ENCODE results near the gene ACACB.
"Not testable (repeated sequence)": the region's sequence is repeated elsewhere in the genome, so short reads cannot be mapped to it uniquely, and the experiment has no call there.

Gene ACACB

DNA sequence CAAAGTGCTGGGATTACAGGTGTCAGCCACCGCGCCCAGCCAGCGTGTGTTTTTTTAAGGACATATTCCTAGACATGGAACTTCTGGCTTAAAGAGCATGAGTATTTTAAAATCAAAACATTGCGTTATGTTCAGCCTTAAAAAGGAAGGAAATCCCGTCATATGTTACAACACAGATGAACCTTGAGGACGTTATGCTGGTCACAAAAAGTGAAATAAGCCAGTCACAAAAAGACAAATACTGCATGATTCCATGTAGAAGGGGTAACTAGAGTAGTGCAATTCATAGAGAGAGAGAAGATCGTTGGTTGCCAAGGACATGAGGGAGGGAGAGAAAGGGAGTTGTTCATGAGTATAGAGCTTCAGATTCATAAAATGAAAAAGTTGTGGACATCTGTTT lies 53.9 kb downstream of the ACACB start:
- DNase-seq (ENCODE audit: low read depth in 2 of 3, low spot score in 1 of 3), result no peak

DNA sequence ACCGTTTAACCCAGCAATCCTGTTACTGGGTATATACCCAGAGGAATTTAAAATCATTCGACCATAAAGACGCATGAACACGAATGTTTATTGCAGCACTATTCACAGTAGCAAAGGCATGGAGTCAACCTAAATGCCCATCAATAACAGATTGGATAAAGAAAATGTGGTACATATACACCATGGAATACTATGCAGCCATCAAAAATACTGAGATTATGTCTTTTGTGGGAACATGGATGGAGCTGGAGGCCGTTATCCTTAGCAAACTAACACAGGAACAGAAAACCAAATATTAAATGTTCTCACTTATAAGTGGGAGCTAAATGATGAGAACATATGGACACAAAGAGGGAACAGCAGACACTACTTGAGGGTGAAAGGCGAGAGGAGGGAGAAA lies 56.4 kb downstream of the ACACB start:
- not testable (repeated sequence) for DNase-seq (ENCODE audit: low read depth in 2 of 3, low spot score in 1 of 3)

DNA sequence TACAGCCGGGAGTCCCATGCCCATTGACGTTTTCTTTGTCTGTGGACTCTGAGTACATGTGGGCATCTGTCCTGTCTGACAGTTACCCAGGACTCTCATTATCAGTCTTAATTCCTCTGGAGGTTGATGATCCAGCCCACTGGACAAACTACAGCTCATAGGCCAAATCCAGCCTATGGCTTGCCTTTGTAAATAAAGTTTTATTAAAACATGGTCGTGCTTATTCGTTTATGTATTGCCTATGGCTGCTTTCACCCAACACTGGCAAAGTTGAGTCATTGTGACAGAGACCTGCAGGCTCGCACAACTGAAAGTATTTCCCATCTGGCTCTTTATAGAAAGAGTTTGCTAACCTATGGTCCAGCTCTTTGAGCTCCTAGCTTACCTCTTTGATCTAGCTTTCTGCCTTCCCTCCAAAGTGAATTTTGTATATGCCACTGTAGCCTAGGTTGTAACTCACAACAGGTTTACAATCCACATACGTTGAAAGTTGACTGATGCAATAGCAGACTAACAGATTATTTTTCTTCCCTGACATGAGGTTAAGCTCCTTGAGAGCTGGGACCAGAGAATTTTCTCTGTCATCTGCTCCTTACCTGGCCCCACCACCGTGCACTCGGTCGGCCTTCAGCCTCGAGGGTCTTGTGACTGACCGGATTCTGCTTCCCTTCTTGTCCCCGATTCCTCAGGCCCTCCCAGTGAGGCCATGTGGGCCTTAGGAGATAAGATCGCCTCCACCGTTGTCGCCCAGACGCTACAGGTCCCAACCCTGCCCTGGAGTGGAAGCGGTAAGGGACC lies 57.3 kb downstream of the ACACB start:
- DNase-seq (ENCODE audit: low read depth in 2 of 3, low spot score in 1 of 3), result no peak

DNA sequence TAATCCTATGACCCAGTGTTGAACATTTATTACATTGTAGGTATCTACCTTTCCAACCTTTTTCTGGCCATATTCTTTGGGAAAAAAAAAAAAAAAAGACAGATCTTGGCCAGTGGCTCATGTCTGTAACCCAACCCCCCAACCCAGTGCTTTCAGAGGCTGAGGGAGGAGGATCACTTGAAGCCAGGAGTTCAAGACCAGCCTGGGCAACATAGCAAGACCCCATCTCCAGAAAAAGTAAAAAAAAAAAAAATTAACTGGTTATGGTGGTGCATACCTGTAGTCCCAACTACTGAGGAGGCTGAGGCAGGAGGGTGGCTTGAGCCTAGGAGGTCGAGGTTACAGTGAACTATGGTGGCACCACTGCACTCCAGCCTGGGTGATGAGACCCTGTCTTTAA lies 58.1 kb downstream of the ACACB start:
- no peak for DNase-seq (ENCODE audit: low read depth in 2 of 3, low spot score in 1 of 3)

DNA sequence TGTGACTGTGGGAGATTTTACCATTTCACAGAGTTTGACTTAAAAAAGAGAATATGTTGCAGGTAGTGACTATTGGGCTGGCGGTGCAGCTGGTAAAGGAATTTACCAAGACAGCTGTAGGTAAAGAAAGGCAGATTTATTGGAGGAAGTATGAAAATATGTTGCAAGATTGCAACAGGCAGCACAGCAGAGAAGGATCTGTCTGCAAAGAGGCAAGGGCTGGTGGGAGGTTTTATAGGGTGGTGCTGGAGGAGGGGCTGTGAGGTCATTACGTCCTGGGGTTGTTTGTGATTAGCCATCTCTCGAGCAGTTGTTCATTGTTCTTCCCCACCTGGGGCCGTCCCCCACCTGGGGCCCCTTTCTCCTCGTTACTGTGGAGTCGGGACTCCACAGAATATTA lies 62.1 kb downstream of the ACACB start:
- DNase-seq (ENCODE audit: low read depth in 2 of 3, low spot score in 1 of 3), result no peak

DNA sequence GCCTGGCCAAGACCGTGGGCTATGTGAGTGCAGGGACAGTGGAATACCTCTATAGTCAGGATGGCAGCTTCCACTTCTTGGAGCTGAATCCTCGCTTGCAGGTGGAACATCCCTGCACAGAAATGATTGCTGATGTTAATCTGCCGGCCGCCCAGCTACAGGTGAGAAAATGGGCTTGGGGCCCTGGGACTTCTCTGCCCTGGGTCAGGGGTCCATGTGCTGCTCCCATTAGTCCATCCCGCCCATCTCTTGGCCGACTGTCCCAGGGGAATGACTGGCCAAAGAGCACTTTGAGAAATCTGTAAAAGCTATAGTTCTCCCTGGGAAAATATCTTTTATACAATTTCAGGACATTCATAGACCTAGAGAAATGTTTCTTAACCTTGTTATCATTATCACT lies 63.5 kb downstream of the ACACB start:
- no peak for DNase-seq (ENCODE audit: low read depth in 2 of 3, low spot score in 1 of 3)

DNA sequence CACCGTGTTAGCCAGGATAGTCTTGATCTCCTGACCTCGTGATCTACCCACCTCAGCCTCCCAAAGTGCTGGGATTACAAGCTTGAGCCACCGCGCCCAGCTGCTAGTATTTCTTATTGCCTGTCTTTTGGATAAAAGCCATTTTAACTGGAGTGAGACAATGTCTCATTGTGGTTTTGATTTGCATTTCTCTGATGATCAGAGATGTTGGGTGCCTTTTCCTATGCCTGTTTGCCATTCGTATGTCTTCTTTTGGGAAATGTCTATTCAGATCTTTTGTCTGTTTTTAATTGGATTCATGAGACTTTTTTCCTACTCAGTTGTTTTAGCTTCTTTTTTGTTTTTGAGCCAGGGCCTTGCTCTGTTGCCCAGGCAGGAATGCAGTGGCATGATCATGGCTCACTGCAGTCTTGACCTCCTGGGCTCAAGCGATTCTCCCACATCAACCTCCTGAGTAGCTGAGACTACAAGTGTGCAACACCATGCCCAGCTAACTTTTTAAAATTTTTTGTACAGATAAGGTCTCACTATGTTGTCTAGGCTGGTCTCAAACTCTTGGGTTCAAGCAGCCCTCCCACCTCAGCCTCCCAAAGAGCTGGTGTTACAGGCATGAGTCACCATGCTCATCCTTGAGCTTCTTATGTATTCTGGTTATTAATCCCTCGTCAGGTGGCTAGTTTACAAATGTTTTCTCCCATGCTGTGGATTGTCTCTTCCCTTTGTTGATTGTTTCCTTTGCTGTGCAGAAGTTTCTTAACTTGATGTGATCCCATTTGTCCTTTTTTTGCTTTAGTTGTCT lies 65.9 kb downstream of the ACACB start:
- DNase-seq (ENCODE audit: low read depth in 2 of 3, low spot score in 1 of 3), result no peak

DNA sequence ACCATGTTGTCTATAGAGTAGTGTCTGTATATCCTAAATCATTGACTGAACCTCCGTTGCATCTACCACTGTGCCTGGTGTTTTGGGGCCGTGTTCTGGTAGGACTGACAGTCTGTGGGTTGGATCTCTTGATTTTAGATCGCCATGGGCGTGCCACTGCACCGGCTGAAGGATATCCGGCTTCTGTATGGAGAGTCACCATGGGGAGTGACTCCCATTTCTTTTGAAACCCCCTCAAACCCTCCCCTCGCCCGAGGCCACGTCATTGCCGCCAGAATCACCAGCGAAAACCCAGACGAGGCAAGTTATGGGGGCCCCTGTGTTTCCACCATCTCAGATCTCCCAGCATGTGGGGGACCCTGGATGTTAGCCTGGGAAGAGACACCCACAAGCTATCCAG lies 69.1 kb downstream of the ACACB start:
- no peak for DNase-seq (ENCODE audit: low read depth in 2 of 3, low spot score in 1 of 3)

DNA sequence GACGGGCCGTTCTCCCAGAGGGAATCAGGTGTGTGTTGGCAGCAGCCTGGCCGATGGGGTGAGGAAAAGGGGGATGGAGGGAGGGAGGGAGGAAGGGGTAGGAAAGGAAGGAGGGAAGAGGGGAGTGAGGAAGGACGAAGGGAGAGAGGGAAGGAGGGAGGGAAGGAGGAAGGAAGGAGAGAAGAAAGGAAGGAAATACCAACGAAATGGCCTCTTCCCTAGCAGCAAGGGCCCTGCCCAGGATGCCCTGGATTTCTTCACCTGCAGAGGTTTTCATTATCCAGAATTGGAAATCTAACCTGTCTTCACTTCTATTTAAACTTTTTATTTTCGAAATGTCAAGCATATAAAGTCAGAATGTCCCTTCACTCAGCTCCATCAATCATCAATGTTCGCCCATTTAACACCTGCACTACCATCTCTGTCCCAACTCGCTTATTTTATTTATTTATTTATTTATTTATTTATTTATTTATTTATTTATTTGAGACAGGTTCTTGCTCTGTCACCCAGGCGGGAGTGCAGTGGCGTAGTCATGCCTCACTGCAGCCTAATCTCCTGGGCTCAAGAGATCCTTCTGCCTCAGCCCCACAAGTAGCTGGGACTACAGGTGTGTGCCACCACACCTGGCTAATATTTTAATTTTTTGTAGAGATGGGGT lies 70.7 kb downstream of the ACACB start:
- DNase-seq (ENCODE audit: low read depth in 2 of 3, low spot score in 1 of 3), result no peak

DNA sequence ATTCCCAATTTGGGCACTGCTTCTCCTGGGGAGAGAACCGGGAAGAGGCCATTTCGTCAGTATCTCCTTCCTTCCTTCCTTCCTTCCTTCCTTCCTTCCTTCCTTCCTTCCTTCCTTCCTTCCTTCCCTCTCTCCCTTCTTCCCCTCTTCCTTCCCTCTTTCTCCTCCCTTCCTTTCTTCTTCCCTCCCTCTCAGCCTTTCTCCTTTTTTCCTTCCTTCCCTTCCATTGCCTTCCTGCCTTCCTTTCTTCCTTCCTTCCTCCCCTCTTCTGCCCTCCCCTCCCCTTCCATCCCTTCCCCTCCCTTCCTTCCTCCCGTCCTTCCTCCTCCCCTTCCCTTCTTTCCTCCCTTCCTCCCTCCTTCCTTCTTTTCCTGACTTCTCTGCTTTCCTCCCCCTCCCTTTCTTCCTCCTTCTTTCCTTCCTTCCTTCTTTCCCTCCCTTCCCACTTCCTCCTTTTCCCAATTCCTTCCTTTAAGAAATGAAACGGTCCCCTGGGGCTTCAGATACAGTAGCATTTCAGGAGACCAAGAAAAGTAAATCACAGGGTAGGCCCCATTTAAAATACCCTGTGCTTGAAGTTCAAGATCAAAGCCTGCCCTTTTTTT lies 71.8 kb downstream of the ACACB start:
- no peak for DNase-seq (ENCODE audit: low read depth in 2 of 3, low spot score in 1 of 3)

DNA sequence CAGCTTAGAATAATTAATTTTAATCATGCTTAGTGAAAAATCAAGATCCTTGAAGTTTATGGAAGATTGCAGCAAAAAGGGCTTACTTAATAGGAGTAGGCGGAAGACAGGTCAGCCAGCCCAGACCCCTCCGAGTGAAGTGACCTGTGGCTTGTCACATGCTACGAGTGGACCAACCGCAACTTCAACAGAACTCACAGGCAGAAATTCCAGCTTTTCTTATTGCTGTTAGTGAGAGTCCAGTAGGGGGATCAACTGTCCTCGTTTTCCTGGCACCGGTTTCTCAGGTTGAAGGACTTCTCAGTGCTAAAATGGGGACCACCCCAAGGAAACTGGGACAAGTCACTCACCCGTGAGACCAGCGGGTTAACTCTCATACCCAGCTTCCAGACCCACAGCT lies 72.9 kb downstream of the ACACB start:
- DNase-seq (ENCODE audit: low read depth in 2 of 3, low spot score in 1 of 3), result no peak

DNA sequence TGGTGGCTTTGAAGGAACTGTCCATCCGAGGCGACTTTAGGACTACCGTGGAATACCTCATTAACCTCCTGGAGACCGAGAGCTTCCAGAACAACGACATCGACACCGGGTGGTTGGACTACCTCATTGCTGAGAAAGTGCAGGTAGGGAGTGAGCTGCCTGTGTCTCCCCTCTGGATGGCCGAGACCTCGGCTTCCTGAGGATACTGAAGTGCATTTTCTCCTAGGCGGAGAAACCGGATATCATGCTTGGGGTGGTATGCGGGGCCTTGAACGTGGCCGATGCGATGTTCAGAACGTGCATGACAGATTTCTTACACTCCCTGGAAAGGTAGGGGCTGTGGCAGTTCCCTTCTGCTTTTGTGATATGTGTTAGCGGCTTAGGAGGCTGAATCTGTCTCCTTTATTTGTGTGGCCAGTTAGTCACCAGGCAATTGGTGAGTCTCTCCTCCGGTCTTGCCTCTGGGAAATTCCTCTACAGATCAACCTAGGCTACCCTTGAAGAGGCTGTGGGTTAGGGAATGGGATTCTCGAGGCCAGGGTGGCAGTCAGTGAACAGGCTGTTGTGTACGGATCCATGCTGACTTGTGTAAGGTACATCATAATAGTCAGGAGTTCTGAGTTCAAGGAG lies 75.3 kb downstream of the ACACB start:
- no peak for DNase-seq (ENCODE audit: low read depth in 2 of 3, low spot score in 1 of 3)

DNA sequence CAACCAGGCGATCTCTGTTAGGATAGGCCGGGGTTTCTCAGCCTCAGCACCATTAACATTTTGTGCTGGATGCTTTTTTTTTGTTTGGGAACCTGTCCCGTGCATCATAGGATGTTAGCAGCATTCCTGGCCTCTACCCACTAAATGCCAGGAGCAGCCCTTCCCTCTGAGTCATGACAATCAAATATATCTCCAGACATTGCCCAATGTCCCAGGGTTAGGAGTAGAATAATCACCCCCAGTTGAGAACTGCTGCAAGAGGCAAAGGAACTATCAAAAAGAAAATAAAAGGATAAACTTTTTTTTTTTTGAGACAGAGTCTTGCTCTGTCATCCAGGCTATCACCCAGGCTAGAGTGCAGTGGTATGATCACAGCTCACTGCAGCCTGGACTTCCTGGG lies 76.0 kb downstream of the ACACB start:
- no peak for DNase-seq (ENCODE audit: low read depth in 2 of 3, low spot score in 1 of 3)

DNA sequence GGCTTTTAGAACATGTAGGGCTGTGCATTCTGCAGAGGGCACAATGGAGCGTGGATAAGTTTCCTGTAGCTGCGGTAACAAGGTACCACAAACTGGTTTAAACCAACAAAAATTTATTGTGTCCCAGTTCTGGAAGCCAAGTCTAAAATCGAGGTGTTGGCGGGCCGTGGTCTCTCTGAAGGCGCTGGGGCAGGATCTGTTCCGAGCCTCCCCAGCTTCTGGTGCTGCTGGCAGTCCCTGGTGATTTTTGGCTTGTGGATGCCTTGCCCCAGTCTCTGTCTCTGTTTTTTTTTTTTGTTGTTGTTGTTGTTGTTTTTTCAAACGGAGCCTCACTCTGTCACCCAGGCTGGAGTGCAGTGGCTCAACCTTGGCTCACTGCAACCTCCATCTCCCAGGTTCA lies 77.5 kb downstream of the ACACB start:
- DNase-seq (ENCODE audit: low read depth in 2 of 3, low spot score in 1 of 3), result no peak

DNA sequence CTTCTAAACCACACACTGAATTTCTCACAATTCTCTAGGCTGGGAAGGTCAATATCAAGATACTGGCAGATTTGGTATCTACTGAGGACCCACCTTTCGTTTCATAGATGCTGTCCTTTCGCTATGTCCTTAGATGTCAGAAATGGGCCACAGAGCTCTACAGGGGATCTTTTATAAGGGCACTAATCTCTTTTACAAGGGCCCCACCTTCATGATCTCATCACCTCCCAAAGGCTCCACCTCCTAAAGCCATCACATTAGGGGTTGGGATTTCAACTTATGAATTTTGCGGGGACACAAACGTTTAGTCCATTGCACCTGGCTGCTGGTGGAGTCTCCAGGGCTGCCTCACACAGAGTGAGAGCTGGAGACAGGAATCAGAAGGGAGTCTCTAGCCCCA lies 79.9 kb downstream of the ACACB start:
- DNase-seq (ENCODE audit: low read depth in 2 of 3, low spot score in 1 of 3), result no peak

DNA sequence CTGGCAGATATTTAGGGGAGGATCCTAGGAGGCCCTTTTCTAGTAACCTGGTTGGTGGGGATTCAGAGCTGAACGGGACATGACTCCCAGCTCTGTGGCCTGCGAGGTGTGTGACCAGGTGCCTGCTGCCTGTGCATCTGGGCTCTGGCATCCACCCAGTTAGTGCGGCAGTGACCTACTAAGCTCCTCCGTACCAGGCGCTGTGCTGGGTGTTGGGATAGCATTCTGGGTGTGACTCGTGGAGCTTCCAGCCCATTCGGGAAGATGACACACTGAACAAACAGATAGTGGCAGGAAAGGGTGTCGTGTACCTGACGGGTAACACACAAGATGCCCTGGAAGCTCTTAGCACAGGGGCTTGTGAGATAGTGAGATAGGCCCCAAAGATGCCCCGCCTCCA lies 80.9 kb downstream of the ACACB start:
- no peak for DNase-seq (ENCODE audit: low read depth in 2 of 3, low spot score in 1 of 3)

DNA sequence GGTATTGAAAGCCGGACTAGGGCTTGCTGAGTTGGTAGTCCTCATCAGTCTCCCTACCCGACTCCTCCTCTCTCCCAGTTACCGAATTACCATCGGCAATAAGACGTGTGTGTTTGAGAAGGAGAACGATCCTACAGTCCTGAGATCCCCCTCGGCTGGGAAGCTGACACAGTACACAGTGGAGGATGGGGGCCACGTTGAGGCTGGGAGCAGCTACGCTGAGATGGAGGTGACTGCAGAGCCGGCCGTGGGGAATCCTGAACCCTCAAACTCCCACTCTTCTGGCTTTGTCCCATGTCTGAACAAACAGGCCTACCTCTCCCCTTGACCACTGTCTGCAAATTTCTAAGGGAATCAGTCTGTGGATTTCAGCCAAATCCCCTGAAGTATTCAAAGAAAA lies 82.9 kb downstream of the ACACB start:
- DNase-seq (ENCODE audit: low read depth in 2 of 3, low spot score in 1 of 3), result no peak

DNA sequence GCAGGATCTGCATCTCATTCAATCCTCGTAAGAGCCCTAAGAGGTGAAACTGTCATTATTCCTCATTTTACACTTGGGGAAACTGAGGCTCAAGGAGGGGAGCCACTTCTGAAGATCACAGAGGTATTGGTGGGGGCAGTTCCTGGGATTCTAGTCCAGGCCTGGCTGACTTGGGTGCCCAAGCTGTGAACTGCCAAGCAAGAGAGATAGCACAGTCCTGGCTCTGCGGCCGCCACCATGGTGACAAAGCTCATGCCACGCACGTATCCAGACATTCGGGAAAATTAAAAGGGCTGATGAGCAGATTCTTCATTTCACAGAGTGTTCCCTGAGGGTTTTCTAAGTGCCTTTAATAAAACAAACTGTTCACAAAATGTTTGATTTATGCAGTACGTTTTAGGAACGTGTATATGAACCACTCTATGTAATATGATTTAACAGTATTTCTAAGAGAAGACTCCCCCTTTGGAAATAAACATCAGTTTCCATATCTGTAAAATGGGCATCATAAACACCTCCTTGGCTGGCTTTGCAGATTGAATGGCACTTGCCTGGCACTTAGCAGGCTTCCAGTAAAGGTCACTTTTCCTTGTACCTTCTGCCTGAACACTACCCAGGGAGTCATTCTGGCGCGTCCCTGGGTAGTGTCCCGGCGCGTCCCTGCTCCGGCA lies 84.6 kb downstream of the ACACB start:
- DNase-seq (ENCODE audit: low read depth in 2 of 3, low spot score in 1 of 3), result no peak

DNA sequence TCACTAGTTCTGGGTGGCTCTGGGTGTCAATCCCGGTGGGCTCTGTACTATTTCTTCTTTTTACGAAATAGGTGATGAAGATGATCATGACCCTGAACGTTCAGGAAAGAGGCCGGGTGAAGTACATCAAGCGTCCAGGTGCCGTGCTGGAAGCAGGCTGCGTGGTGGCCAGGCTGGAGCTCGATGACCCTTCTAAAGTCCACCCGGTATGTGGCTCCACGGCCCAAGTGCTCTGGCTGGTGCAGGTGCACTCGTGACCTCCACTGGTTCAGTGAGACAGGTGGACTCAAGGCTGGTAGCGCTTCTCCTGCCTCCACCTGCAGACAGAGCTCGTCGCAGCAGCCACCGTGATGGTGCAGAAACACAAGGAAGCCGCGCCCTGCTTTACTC lies 85.1 kb downstream of the ACACB start:
- no peak for DNase-seq (ENCODE audit: low read depth in 2 of 3, low spot score in 1 of 3)

DNA sequence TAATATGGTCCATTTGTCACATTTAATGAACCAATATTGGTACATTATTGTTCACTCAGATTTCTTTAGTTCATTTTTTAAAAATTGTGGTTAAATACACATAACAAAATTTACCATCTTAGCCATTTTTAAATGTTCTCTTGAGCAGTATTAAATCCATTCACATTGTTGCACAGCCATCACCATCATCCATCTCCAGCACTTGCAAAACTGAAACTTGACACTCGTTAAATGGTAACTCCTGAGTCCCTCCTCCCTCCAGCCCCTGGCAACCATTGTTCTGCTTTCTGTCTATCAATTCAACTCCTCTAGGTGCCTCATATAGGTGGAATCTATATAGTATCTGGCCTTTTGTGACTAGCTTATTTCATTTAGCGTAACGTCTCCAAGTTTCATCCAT lies 86.4 kb downstream of the ACACB start:
- no peak for DNase-seq (ENCODE audit: low read depth in 2 of 3, low spot score in 1 of 3)

DNA sequence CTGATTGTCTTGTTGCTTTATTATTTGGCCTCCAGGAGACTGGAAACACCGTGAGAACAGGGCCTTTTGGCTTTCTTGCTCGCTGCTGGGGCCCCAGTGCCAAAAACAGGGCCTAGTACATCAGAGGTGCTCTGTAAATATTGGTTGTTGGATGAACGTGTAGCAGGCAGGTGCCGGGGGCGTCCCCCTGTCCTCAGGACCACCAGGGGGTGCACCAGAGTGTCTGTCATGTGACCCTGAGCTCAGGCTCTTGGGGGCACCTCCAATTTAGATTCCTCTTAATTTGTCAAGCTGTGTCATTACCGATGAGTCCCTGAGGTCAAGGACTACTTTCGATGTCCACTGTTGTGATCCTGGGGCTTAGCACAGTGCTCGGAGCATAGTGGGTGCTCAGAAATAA lies 87.1 kb downstream of the ACACB start:
- DNase-seq (ENCODE audit: low read depth in 2 of 3, low spot score in 1 of 3), result no peak

Data from stimulated activated CD4-positive, alpha-beta T cell treated with anti-CD3 and anti-CD28 coated beads, Interleukin-12 subunit alpha, Interleukin-12 subunit beta, amount 100 ng/mL, for 48 hours (primary cell).